ENCODE results near the gene SLC6A11. TPM values are rescaled to one million over a fixed set of nuclear protein-coding genes. Genes with fewer than 3 reads are reported as not detected.
A peak's percentile ranks its signal among the peaks of the same experiment; 100 is the strongest.

Gene SLC6A11
- total RNA-seq, 1 donor from 2014 or later = 2.7 TPM

- no peak overlapping the region for H3K27ac Mint-ChIP-seq
- H3K4me1 Mint-ChIP-seq = no peaks in the 10 kb centered on the region
- peak; percentile 66 for TF ChIP-seq CTCF (IDR thresholded peaks at IDR 0.05; ENCODE audit: unreplicated experiment)
- no peaks in the 10 kb centered on the region for H3K36me3 Mint-ChIP-seq
- no peaks in the 10 kb centered on the region for H3K9me3 Mint-ChIP-seq
- no peak overlapping the region for H3K4me3 Mint-ChIP-seq
- peaks cover 39% of the 10 kb centered on the region for H3K27me3 Mint-ChIP-seq (ENCODE audit: low read depth)
- DNase-seq (ENCODE audit: low spot score in 2 of 2, unreplicated experiment in 2 of 2) = no peak
Observed at GRCh38 chr3:10941972-10942371, 125.9 kb downstream of the SLC6A11 start.

GRCh38 chr3:10942690-10943205 is 126.7 kb downstream of the SLC6A11 start:
- Mint-ChIP-seq H3K27ac (no peak overlapping the region), H3K9me3 (no peaks in the 10 kb centered on the region), H3K4me1 (no peaks in the 10 kb centered on the region), H3K36me3 (no peaks in the 10 kb centered on the region), H3K4me3 (no peak overlapping the region), H3K27me3 (ENCODE audit: low read depth) (peaks cover 39% of the 10 kb centered on the region)
- no peak for DNase-seq (ENCODE audit: low spot score in 2 of 2, unreplicated experiment in 2 of 2)
- TF ChIP-seq CTCF (IDR thresholded peaks at IDR 0.05; ENCODE audit: unreplicated experiment) = no peak

- DNase-seq (ENCODE audit: low spot score in 2 of 2, unreplicated experiment in 2 of 2) = no peak
- Mint-ChIP-seq H3K4me3 (no peak overlapping the region), H3K36me3 (no peaks in the 10 kb centered on the region), H3K4me1 (no peaks in the 10 kb centered on the region), H3K9me3 (no peaks in the 10 kb centered on the region), H3K27me3 (ENCODE audit: low read depth) (peaks cover 39% of the 10 kb centered on the region), H3K27ac (no peak overlapping the region)
- TF ChIP-seq CTCF (IDR thresholded peaks at IDR 0.05; ENCODE audit: unreplicated experiment) = no peak
Observed at GRCh38 chr3:10944866-10945265, 128.8 kb downstream of the SLC6A11 start.

GRCh38 chr3:10945683-10946287 is 129.8 kb downstream of the SLC6A11 start:
- Mint-ChIP-seq H3K27me3 (ENCODE audit: low read depth) (peaks cover 36% of the 10 kb centered on the region), H3K9me3 (no peaks in the 10 kb centered on the region), H3K4me1 (no peaks in the 10 kb centered on the region), H3K27ac (no peak overlapping the region), H3K4me3 (no peak overlapping the region), H3K36me3 (no peaks in the 10 kb centered on the region)
- DNase-seq (ENCODE audit: low spot score in 2 of 2, unreplicated experiment in 2 of 2) = peak; percentile 58 to 78
- peak; percentile 91 for TF ChIP-seq CTCF (IDR thresholded peaks at IDR 0.05; ENCODE audit: unreplicated experiment)

- Mint-ChIP-seq H3K36me3 (no peaks in the 10 kb centered on the region), H3K4me3 (no peak overlapping the region), H3K9me3 (no peaks in the 10 kb centered on the region), H3K27me3 (ENCODE audit: low read depth) (peaks cover 34% of the 10 kb centered on the region), H3K27ac (no peak overlapping the region), H3K4me1 (no peaks in the 10 kb centered on the region)
- DNase-seq (ENCODE audit: low spot score in 2 of 2, unreplicated experiment in 2 of 2) = no peak
- no peak for TF ChIP-seq CTCF (IDR thresholded peaks at IDR 0.05; ENCODE audit: unreplicated experiment)
Observed at GRCh38 chr3:10946526-10946925, 130.5 kb downstream of the SLC6A11 start.

Data from mesothelial cell of epicardium (in vitro differentiated cells).